Skeletal muscle cell (primary cell): ENCODE data around the gene PTGDR2.

Experiments used
- DNase-seq: peaks from one replicate; pipeline ENCODE4 v3.0.0-alpha.2; 2010; ENCODE audit warnings: low read depth
- H3K4me3 ChIP-seq: 2 replicates; pipeline ENCODE4 v1.5.1; 2011; ENCODE audit warnings: low read depth, mild to moderate bottlenecking, control low read depth, low read length, moderate library complexity

Gene PTGDR2

GRCh38 chr11:60855726-60856633 lies at the start of gene PTGDR2:
Gene PTGDR2, minus strand, starts transcription at chr11:60855950. Its CDS starts 2,228 bp downstream, at chr11:60853722.
- H3K4me3 ChIP-seq, result no peak within 1 kb of the TSS
- DNase-seq, result no peak

- no peak for DNase-seq
- peak overlapping the region; percentile 92 for H3K4me3 ChIP-seq
These were observed 49.3 kb upstream of the PTGDR2 start for GRCh38 chr11:60905047-60905446.

- no peak for DNase-seq
- H3K4me3 ChIP-seq, result no peak overlapping the region
These were observed 46.9 kb upstream of the PTGDR2 start for GRCh38 chr11:60902625-60903024.

- no peak for DNase-seq
- no peak overlapping the region for H3K4me3 ChIP-seq
These were observed 45.1 kb upstream of the PTGDR2 start for GRCh38 chr11:60900673-60901404.

GRCh38 chr11:60899977-60900376 lies 44.2 kb upstream of the PTGDR2 start:
- no peak overlapping the region for H3K4me3 ChIP-seq
- DNase-seq, result no peak

- H3K4me3 ChIP-seq, result no peak overlapping the region
- DNase-seq, result no peak
These were observed 43.5 kb upstream of the PTGDR2 start for GRCh38 chr11:60899046-60899936.

GRCh38 chr11:60897496-60897895 lies 41.7 kb upstream of the PTGDR2 start:
- no peak overlapping the region for H3K4me3 ChIP-seq
- DNase-seq, result no peak

GRCh38 chr11:60895687-60896086 lies 39.9 kb upstream of the PTGDR2 start:
- no peak overlapping the region for H3K4me3 ChIP-seq
- no peak for DNase-seq

- no peak overlapping the region for H3K4me3 ChIP-seq
- no peak for DNase-seq
These were observed 35.5 kb upstream of the PTGDR2 start for GRCh38 chr11:60891103-60891741.

- no peak overlapping the region for H3K4me3 ChIP-seq
- no peak for DNase-seq
These were observed 34.9 kb upstream of the PTGDR2 start for GRCh38 chr11:60890696-60891095.

GRCh38 chr11:60889869-60890311 lies 34.1 kb upstream of the PTGDR2 start:
- DNase-seq, result no peak
- H3K4me3 ChIP-seq, result no peak overlapping the region

GRCh38 chr11:60887556-60887955 lies 31.8 kb upstream of the PTGDR2 start:
- no peak overlapping the region for H3K4me3 ChIP-seq
- no peak for DNase-seq

GRCh38 chr11:60880643-60881282 lies 25.0 kb upstream of the PTGDR2 start:
- no peak for DNase-seq
- no peak overlapping the region for H3K4me3 ChIP-seq

- no peak overlapping the region for H3K4me3 ChIP-seq
- DNase-seq, result no peak
These were observed 24.3 kb upstream of the PTGDR2 start for GRCh38 chr11:60879971-60880588.

GRCh38 chr11:60879104-60879503 lies 23.4 kb upstream of the PTGDR2 start:
- H3K4me3 ChIP-seq, result no peak overlapping the region
- DNase-seq, result no peak

- H3K4me3 ChIP-seq, result no peak overlapping the region
- no peak for DNase-seq
These were observed 22.7 kb upstream of the PTGDR2 start for GRCh38 chr11:60878245-60879101.

- DNase-seq, result no peak
These were observed 20.4 kb upstream of the PTGDR2 start for GRCh38 chr11:60876168-60876485.

More at GRCh38 chr11:60876168-60876485, 20.4 kb upstream of the PTGDR2 start:
- H3K4me3 ChIP-seq, result no peak overlapping the region
